ENCODE measurements around the gene ANTKMT. TPM values are rescaled to one million over a fixed set of nuclear protein-coding genes. Genes with fewer than 3 reads are reported as not detected.
"Not testable (repeated sequence)": the region's sequence is repeated elsewhere in the genome, so short reads cannot be mapped to it uniquely, and the experiment has no call there.

Gene ANTKMT
- total RNA-seq, 1 experiment from 2014 or later, result 55.0 TPM

DNA sequence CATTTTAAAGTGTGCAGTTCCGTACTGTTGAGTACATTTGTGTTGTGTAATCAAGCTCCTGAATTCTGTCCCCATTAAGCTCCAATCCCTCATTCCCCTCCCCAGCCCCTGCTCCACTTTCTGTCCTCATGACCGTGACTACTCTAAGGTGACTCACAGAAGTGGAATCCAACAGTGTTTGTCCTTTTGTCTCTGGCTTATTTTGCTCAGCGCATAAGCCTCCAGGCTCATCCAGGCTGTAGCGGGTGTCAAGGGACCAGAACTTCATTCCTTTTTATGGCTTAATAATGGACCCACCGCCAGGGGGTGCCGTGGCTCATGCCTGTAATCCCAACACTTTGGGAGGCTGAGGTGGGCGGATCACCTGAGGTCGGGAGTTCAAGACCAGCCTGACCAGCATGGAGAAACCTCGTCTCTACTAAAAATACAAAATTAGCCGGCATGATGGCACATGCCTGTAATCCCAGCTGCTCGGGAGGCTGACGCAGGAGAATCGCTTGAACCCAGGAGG is 8.2 kb upstream of the ANTKMT start:
- not testable (repeated sequence) for H4K20me1 ChIP-seq (ENCODE audit: insufficient read depth); H3K79me2 ChIP-seq (ENCODE audit: low read depth); H3K36me3 ChIP-seq (ENCODE audit: low read depth); H3K9me3 ChIP-seq (ENCODE audit: insufficient read depth, low read depth); BruUV-seq (replicated peaks); H3K4me3 ChIP-seq; H3K9me2 ChIP-seq (ENCODE audit: insufficient read depth); H2AFZ ChIP-seq
- TF ChIP-seq, protein P1, sequence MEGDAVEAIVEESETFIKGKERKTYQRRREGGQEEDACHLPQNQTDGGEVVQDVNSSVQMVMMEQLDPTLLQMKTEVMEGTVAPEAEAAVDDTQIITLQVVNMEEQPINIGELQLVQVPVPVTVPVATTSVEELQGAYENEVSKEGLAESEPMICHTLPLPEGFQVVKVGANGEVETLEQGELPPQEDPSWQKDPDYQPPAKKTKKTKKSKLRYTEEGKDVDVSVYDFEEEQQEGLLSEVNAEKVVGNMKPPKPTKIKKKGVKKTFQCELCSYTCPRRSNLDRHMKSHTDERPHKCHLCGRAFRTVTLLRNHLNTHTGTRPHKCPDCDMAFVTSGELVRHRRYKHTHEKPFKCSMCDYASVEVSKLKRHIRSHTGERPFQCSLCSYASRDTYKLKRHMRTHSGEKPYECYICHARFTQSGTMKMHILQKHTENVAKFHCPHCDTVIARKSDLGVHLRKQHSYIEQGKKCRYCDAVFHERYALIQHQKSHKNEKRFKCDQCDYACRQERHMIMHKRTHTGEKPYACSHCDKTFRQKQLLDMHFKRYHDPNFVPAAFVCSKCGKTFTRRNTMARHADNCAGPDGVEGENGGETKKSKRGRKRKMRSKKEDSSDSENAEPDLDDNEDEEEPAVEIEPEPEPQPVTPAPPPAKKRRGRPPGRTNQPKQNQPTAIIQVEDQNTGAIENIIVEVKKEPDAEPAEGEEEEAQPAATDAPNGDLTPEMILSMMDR (conservative IDR thresholded peaks at IDR 0.05), result peak; percentile 91
- intact Hi-C loops (cut with micrococcal nuclease; ENCODE audit: unreplicated experiment), result loop anchor here (1.0 to 5.0 kb wide), 4 partner anchors 73 to 390 kb away; partner anchors contain the start of gene LMF1
- Histone ChIP-seq H3K4me2 (peak overlapping the region; percentile 38; the same call in 1 of the 2 replicates), H3K27ac (peak overlapping the region; percentile 71), H3F3A (ENCODE audit: insufficient read depth, low read depth) (peaks cover 31% of the 10 kb centered on the region), H3K27me3 (ENCODE audit: insufficient read depth, low read depth) (peaks cover 33% of the 10 kb centered on the region), H3K4me1 (replicated peaks; ENCODE audit: insufficient read depth) (peaks cover 36% of the 10 kb centered on the region)
- ChIA-PET CTCF (interaction anchor here (0.5 to 1.5 kb wide), 11 partner anchors 11 to 390 kb away, joined by 3 to 17 read pairs (median 4); partner anchors contain the start of genes CHTF18, MSLN and RPUSD1), POLR2A (ENCODE audit: unreplicated experiment) (interaction anchor here (0.6 to 1.0 kb wide), 5 partner anchors 15 to 186 kb away, joined by 3 to 6 read pairs (median 4); partner anchors contain the start of genes CAPN15, CHTF18, RPUSD1 and WDR24)
- DNase-seq, result peak; percentile 93 to 98

DNA sequence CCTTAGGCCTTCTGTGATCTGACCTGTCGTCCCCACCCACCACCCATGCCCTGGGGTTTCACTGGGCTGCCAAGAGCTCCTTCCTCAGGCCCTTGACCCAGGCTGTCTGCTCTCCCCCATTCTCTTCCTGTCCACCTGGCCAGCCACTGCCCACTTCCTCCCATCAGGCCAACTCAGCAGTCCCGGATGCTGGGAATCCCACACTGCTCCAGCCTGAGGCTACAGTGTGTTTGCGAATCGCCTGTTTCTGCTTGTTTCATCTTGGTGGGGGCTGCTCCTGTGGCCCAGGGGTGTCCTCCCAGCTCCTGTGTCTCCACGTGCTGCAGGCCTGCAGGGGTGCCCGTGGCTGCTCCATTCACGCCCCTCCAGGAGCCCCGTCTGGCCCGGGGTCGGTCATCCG is 6.9 kb upstream of the ANTKMT start:
- no peak overlapping the region for H2AFZ ChIP-seq
- intact Hi-C loops (cut with micrococcal nuclease; ENCODE audit: unreplicated experiment), result loop anchor here (5.0 kb wide), 1 partner anchor 258 kb away; the partner anchor contains the start of gene LMF1
- no TSS peak for BruUV-seq (replicated peaks)

More for the DNA sequence above, 6.9 kb upstream of the ANTKMT start:
- Histone ChIP-seq H3F3A (ENCODE audit: insufficient read depth, low read depth) (peaks cover 37% of the 10 kb centered on the region), H3K27me3 (ENCODE audit: insufficient read depth, low read depth) (peaks cover 20% of the 10 kb centered on the region), H4K20me1 (ENCODE audit: insufficient read depth) (peaks cover 11% of the 10 kb centered on the region; the same call in 1 of the 2 replicates), H3K27ac (no peak overlapping the region; the same call in 1 of the 2 replicates), H3K4me3 (no peak overlapping the region), H3K4me1 (replicated peaks; ENCODE audit: insufficient read depth) (peaks cover 43% of the 10 kb centered on the region), H3K9me2 (ENCODE audit: insufficient read depth) (no peaks in the 10 kb centered on the region), H3K36me3 (ENCODE audit: low read depth) (no peaks in the 10 kb centered on the region), H3K9me3 (ENCODE audit: insufficient read depth, low read depth) (no peaks in the 10 kb centered on the region), H3K4me2 (peak overlapping the region; percentile 72), H3K79me2 (ENCODE audit: low read depth) (peaks cover 4% of the 10 kb centered on the region; the same call in 1 of the 2 replicates)
- ChIA-PET POLR2A (ENCODE audit: unreplicated experiment) (interaction anchor here (0.6 to 1.4 kb wide), 3 partner anchors 14 to 565 kb away, joined by 3 to 9 read pairs (median 4); no protein-coding TSS in a partner anchor), CTCF (interaction anchor here (0.5 kb wide), 1 partner anchor 690 kb away, joined by 3 read pairs; no protein-coding TSS in a partner anchor)
- TF ChIP-seq, protein P1 (conservative IDR thresholded peaks at IDR 0.05), result no peak
- DNase-seq, result no peak

All from PC-9 (cell line).